Naive thymus-derived CD8-positive, alpha-beta T cell (primary cell): ENCODE measurements around the gene SLC39A11. TPM values are rescaled to one million over a fixed set of nuclear protein-coding genes. Genes with fewer than 3 reads are reported as not detected.

Experiments used
- ATAC-seq, 2 donors: fragments of 150-1000 bp; cut with Tn5 transposase in 1 of 2; sonication (Bioruptor Pico), chemical (Tn5 transposase) in 1 of 2; 1 replicate in 1 of 2; 2 replicates in 1 of 2; pipeline ENCODE4 v1.10.0; 2021; ENCODE audit warnings: mild to moderate bottlenecking in 2 of 2, moderate library complexity in 2 of 2
- POLR2A ChIA-PET: fragments of 350-600 bp; sonication (Branson Sonifier 250); formaldehyde crosslinking; loops from one replicate; lab custom pipeline; 2021; ENCODE audit warnings: antibody characterized with exemption; lab: Charles Lee
- DNase-seq, 10 donors: peaks; one replicate each; pipeline versions ENCODE4 v3.0.0 to v3.0.0-alpha.2; 2020 to 2022
- H3K27ac Mint-ChIP-seq, 10 donors: one replicate each; pipeline ENCODE4 v1.8.0; 2020 to 2022; ENCODE audit warnings: mild to moderate bottlenecking in 10 of 10, mixed read lengths in 10 of 10, moderate library complexity in 4 of 10, inconsistent platforms in 1 of 10
- H3K27me3 Mint-ChIP-seq, 5 donors: one replicate each; pipeline ENCODE4 v1.8.0; 2021 to 2022; ENCODE audit warnings: mixed read lengths in 5 of 5
- H3K36me3 Mint-ChIP-seq, 3 donors: one replicate each; pipeline ENCODE4 v1.8.0; 2020 to 2022; ENCODE audit warnings: mixed read lengths in 3 of 3, mild to moderate bottlenecking in 2 of 3, inconsistent platforms in 1 of 3
- H3K4me1 Mint-ChIP-seq, 4 donors: one replicate each; pipeline ENCODE4 v1.8.0; 2021 to 2022; ENCODE audit warnings: mixed read lengths in 4 of 4
- H3K4me3 Mint-ChIP-seq, 10 donors: one replicate each; pipeline ENCODE4 v1.8.0; 2020 to 2022; ENCODE audit warnings: mild to moderate bottlenecking in 10 of 10, mixed read lengths in 10 of 10, moderate library complexity in 6 of 10, inconsistent platforms in 1 of 10
- H3K9me3 Mint-ChIP-seq, 9 donors: one replicate each; pipeline ENCODE4 v1.8.0; 2020 to 2022; ENCODE audit warnings: mixed read lengths in 9 of 9, mild to moderate bottlenecking in 3 of 9, inconsistent platforms in 1 of 9, moderate library complexity in 1 of 9
- polyA plus RNA-seq, 3 donors: library from polyadenylated mRNA; unstranded; fragments of 300-500 nt; fragmentation: Illumina TruSeq; gene quantifications; one replicate each; pipeline ENCODE4 v1.2.3, GENCODE V29; 2021
- total RNA-seq, 8 experiments: library from RNA in 2 of 8; stranded (reverse) in 2 of 8; gene quantifications; one replicate each; pipeline ENCODE4 v1.2.3 and lab custom pipeline; 2021 to 2026

SLC39A11 gene
- total and polyA plus RNA-seq, 5 experiments from 2014 or later: 6.2 to 14.4 (median 10.3) TPM

DNA sequence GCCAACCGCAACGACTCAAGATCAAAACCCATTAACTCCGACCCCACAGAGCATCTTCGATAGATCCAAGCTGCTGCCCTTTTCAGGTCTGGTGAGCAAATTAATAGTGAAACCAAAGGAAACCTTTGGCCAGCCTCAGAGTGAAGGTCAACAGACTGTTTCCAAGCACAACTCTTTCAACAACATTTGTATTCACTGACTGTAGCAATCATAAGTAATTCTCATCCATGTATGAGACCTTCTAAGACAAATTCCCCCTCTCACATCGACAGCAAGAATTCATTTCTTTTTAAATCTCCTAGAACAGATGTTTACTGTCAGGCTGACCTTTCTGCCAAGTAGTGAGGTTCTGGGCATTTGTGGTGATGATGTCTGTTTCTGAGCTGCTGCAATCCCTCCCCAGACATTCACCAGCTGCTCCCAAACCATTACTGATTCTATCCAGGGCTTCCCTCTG, 64.2 kb downstream of the SLC39A11 start:
- no peak for ATAC-seq
- Mint-ChIP-seq H3K27me3 (no peaks in the 10 kb centered on the region), H3K4me1 (peaks cover 0 to 6% (median 0%) of the 10 kb centered on the region in 4 donors), H3K36me3 (peaks cover 8 to 65% (median 58%) of the 10 kb centered on the region in 3 donors), H3K4me3 (no peak overlapping the region), H3K9me3 (peaks cover 0 to 6% (median 0%) of the 10 kb centered on the region in 9 donors), H3K27ac (no peak overlapping the region)
- POLR2A ChIA-PET: no interaction called here
- DNase-seq: no peak

DNA sequence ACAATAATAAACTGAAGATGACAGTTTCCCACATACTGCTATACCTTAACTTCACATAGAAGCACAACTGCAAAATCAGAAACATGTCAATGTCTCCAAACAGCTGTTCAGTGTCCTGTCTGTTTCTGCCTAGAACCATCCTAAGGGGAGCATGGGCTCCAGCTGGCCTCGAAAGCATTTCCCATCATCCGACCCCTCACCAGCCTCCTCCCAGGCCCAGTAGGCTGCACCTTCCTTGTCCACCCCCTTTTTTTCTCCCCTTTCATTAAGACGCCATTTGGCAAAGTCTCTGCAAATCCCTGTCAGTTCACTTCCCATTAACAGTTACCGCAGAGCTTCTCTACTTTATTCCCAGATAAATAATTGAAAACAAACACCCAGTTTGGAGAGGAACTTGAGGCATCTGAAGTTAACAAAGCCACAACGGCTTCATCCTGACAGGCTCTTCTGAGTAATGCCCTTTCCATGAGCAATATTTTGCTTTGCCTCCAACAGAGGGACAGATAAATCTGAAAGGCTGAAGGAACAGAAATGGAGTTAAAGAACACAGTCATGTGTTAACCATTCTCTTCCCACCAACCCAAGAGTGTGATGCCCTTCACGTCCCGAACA, 65.3 kb downstream of the SLC39A11 start:
- POLR2A ChIA-PET: no interaction called here
- ATAC-seq (no peak), DNase-seq (no peak)
- peaks cover 0 to 6% (median 4%) of the 10 kb centered on the region in 4 donors for H3K4me1 Mint-ChIP-seq
- H3K36me3 Mint-ChIP-seq: peaks cover 11 to 73% (median 64%) of the 10 kb centered on the region in 3 donors
- H3K27me3 Mint-ChIP-seq: no peaks in the 10 kb centered on the region
- no peak overlapping the region for H3K4me3 Mint-ChIP-seq
- H3K27ac Mint-ChIP-seq: no peak overlapping the region
- peaks cover 0 to 12% (median 0%) of the 10 kb centered on the region in 9 donors for H3K9me3 Mint-ChIP-seq

DNA sequence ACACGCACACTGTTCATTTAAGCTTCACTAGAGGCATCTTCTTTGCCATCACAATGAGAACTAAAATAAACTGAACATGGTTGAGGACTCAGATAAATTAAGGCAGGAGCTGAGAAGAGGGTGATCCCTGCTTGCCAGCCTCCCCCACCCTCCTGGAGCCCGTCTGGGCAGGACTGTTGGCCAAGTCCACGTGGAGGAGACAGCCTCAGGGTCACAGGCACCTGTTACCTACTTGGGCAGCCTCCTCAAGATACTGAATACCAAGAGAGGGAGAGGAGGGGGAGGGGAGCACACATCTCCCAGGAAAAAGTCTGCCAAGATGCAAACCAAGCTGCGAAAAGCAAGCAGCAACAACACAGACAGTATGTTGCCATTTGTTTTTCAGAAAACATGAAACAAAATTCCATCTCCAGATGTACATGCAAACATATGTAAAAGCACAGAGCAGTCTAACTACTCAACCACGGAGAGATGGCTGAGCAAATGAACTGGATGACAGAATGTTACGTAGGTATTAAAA, 67.4 kb downstream of the SLC39A11 start:
- Mint-ChIP-seq H3K36me3 (peaks cover 13 to 67% (median 60%) of the 10 kb centered on the region in 3 donors), H3K4me3 (no peak overlapping the region), H3K9me3 (peaks cover 0 to 25% (median 12%) of the 10 kb centered on the region in 9 donors), H3K4me1 (peaks cover 0 to 10% (median 5%) of the 10 kb centered on the region in 4 donors), H3K27me3 (no peaks in the 10 kb centered on the region), H3K27ac (no peak overlapping the region)
- POLR2A ChIA-PET: no interaction called here
- DNase-seq (no peak), ATAC-seq (no peak)

DNA sequence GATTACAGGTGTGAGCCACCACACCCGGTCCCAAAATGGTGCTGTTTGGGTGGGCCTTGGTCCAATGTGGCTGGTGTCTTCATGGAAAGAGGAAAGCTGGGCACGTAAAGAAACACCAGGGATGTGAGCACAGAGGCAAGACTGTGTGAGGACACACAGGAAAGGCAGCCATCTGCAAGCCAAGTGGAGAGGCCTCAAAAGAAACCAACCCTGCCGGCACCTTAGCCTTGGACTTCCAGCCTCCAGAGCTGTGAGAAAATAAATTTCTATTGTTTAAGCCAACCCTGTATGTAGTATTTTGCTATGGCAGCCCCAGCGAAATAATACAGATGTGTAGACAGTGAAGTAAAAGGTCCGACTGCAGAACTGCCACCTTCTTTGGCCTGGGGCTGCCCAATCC, 68.7 kb downstream of the SLC39A11 start:
- H3K4me3 Mint-ChIP-seq: no peak overlapping the region
- H3K9me3 Mint-ChIP-seq: peaks cover 7 to 36% (median 23%) of the 10 kb centered on the region in 9 donors
- ATAC-seq: no peak
- H3K27ac Mint-ChIP-seq: no peak overlapping the region
- peaks cover 20 to 70% (median 56%) of the 10 kb centered on the region in 3 donors for H3K36me3 Mint-ChIP-seq
- no peaks in the 10 kb centered on the region for H3K27me3 Mint-ChIP-seq
- POLR2A ChIA-PET: no interaction called here
- no peak for DNase-seq
- H3K4me1 Mint-ChIP-seq: peaks cover 0 to 10% (median 5%) of the 10 kb centered on the region in 4 donors

DNA sequence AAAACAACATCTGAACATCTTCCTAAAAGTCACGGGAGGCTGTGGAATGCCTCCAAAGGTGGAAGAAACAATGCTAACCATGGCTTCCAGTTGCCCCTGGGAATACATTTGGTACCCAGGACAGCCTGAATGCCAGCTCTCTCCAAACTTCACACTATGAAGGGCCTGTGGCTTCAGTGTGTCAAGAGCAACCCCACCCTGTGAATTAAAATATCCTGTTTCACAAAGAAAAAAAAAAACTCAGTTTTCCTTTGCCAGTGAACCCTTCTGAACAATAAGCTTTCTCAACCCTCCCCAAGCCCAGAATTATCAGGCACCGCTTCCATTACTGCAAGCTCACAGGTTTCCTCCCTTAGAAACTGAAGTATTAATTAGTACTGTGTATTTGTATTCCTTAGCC, 69.8 kb downstream of the SLC39A11 start:
- Mint-ChIP-seq H3K9me3 (peaks cover 10 to 45% (median 29%) of the 10 kb centered on the region in 9 donors), H3K4me3 (peak overlapping the region in 1 of 10 donors; percentile 11), H3K36me3 (peaks cover 28 to 65% (median 45%) of the 10 kb centered on the region in 3 donors), H3K4me1 (peaks cover 0 to 7% (median 5%) of the 10 kb centered on the region in 4 donors), H3K27ac (no peak overlapping the region), H3K27me3 (no peaks in the 10 kb centered on the region)
- ATAC-seq: no peak
- DNase-seq: no peak
- POLR2A ChIA-PET: no interaction called here

DNA sequence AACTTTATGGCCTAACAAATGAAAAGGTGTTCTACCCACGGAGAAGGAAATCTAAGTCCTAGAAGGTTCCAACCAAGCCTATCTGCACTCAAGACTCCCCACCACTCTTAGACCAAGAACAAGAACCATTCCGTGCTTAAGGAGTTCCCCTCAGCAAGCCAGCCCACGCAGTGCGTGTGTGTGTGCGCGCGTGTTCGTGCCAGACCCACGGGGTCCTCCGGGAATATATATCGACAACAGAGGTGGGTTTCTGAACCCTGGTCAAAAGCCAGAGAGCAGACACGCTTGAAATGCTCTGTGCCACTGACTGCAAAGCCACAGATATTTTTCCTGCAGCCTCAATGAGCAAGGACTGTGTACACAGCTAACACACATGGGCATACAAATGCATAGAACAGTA, 70.7 kb downstream of the SLC39A11 start:
- ATAC-seq: no peak
- H3K27me3 Mint-ChIP-seq: no peaks in the 10 kb centered on the region
- H3K9me3 Mint-ChIP-seq: peaks cover 11 to 52% (median 29%) of the 10 kb centered on the region in 9 donors
- H3K36me3 Mint-ChIP-seq: peaks cover 28 to 61% (median 40%) of the 10 kb centered on the region in 3 donors
- no peak overlapping the region for H3K4me3 Mint-ChIP-seq
- POLR2A ChIA-PET: no interaction called here
- H3K4me1 Mint-ChIP-seq: peaks cover 0 to 5% (median 4%) of the 10 kb centered on the region in 4 donors
- H3K27ac Mint-ChIP-seq: peak overlapping the region in 1 of 10 donors; percentile 19
- no peak for DNase-seq

DNA sequence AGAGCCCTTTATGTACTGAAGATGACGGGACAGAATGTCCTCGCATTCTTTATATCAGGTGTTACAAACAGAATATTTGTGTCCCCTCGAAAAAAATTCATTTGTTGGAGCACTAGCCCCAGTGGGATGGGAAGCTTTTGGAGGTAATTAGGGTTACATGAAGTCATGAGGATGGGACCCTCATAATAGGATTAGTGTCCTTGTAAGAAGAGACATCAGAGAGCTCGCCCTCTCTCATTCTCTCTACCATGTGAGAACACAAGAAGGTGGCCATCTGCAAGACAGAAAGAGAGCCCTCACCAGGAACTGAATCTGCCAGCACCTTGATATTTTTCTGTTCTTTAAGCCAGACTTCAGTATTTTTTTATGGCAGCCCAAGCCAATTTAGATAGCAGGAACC, 72.4 kb downstream of the SLC39A11 start:
- Mint-ChIP-seq H3K4me1 (peaks cover 3 to 8% (median 4%) of the 10 kb centered on the region in 4 donors), H3K9me3 (peaks cover 11 to 48% (median 29%) of the 10 kb centered on the region in 9 donors), H3K4me3 (no peak overlapping the region), H3K36me3 (peaks cover 28 to 54% (median 33%) of the 10 kb centered on the region in 3 donors), H3K27ac (no peak overlapping the region), H3K27me3 (no peaks in the 10 kb centered on the region)
- POLR2A ChIA-PET: no interaction called here
- no peak for DNase-seq
- no peak for ATAC-seq

DNA sequence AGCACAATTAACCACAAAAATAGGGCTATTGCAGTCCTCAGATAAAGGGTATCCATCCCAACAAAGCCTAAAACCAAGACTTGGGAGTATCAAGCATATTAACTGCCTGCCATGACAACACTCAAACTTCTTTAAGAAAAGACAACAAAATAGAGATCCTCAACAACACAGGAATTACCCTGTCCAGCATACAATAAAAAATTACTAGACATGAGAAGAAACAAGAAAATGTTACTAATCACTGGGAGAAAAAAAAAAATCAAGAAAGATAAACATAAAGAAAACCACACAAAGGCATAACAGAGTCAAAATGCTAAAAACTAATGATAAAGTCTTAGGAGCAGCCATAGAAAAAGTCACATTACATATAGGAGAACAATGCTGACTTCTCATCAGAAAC, 73.9 kb downstream of the SLC39A11 start:
- Mint-ChIP-seq H3K36me3 (peaks cover 24 to 43% (median 28%) of the 10 kb centered on the region in 3 donors), H3K4me1 (peaks cover 4 to 16% (median 7%) of the 10 kb centered on the region in 4 donors), H3K27ac (no peak overlapping the region), H3K4me3 (no peak overlapping the region), H3K27me3 (no peaks in the 10 kb centered on the region), H3K9me3 (peaks cover 11 to 46% (median 29%) of the 10 kb centered on the region in 9 donors)
- ATAC-seq (no peak), DNase-seq (no peak)
- POLR2A ChIA-PET: no interaction called here

DNA sequence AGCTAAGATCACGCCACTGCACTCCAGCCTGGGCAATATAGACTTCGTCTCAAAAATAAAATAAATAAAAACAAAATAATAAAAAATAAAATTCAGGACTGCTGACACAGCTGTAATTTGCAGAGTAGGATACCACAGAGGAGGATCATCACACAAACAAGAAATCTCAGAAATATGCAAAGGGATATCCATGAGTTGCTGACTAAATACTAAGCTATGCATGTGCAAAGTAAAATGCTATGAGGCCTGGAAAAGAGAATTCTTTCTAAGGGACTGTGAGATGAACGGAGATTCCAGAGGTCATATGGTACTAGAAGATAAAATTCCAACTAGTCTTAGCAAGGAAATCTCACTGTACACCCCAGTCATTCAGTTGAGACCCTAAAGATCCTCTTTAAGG, 74.8 kb downstream of the SLC39A11 start:
- H3K4me1 Mint-ChIP-seq: peaks cover 3 to 16% (median 5%) of the 10 kb centered on the region in 4 donors
- H3K36me3 Mint-ChIP-seq: peaks cover 16 to 36% (median 24%) of the 10 kb centered on the region in 3 donors
- POLR2A ChIA-PET: no interaction called here

DNA sequence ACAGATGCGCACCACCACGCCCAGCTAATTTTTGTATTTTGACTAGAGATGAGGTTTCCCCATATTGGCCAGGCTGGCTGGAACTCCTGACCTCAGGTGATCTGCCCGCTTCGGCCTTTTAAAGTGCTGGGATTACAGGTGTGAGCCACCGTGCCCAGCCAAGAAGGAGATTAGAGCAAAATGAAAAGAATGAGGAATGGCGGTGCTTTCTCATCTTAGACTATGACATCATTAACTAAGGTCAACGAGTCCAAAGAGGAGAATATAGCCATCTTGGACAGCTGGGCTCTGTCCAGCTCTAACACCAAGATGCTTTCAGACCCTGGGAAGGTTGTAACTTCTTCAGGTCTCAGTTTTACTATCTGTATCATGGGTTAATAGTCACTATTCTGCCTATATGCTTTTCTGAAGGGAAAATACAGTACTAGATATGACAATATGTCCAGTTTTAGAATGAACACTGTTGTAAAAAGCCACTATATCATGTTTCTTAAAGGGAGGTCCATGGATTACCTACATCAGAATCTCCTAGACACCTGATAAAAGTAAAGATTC, 76.7 kb downstream of the SLC39A11 start:
- POLR2A ChIA-PET: no interaction called here

More for the DNA sequence above, 74.8 kb downstream of the SLC39A11 start:
- no peak overlapping the region for H3K4me3 Mint-ChIP-seq
- no peaks in the 10 kb centered on the region for H3K27me3 Mint-ChIP-seq
- ATAC-seq: no peak
- peaks cover 11 to 46% (median 29%) of the 10 kb centered on the region in 9 donors for H3K9me3 Mint-ChIP-seq
- H3K27ac Mint-ChIP-seq: no peak overlapping the region
- no peak for DNase-seq

DNA sequence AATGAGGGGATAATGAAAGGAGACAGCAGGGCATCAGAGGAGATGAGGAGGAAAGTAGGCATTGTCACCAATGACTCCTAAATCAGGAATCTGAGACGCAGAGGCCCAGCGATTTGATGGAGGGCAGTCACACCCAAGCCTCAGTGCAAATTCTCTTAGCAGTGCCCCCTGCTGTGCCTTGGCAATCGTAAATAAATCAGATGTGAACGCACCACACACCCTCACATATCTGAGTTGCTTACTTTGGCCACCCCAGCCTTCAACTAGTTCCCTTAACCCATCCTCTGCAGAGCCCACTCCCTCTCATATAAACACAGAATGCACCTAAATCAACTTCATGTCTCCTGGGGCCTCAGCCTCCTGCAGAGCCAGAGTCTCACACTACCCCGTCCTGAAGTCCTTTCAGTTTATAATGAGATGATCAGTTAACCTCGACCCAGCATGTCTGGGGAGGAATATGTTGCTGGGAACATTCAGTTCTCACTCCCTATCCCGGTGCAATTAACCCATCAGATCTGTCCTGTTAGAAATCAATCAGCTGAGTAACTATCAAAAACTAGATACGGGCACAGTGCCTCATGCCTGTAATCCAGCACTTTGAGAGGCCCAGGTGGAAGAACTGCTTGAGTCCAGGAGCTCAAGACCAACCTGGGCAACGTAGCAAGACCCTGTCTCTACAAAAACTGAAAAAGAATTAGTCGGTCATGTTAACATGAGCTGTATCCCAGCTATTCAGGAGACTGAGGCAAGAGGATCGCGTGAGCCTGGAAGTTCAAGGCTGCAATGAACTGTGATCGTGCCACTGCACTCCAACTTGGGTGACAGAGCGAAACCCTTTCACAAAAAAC, 78.4 kb downstream of the SLC39A11 start:
- Mint-ChIP-seq H3K27me3 (no peaks in the 10 kb centered on the region), H3K27ac (peak overlapping the region in 1 of 10 donors; percentile 29), H3K9me3 (peaks cover 5 to 21% (median 11%) of the 10 kb centered on the region in 9 donors), H3K4me1 (peaks cover 12 to 26% (median 15%) of the 10 kb centered on the region in 4 donors), H3K36me3 (peaks cover 4 to 24% (median 10%) of the 10 kb centered on the region in 3 donors), H3K4me3 (no peak overlapping the region)
- POLR2A ChIA-PET: no interaction called here
- no peak for ATAC-seq
- DNase-seq: no peak

More for the DNA sequence above, 76.7 kb downstream of the SLC39A11 start:
- H3K4me1 Mint-ChIP-seq: peaks cover 10 to 23% (median 11%) of the 10 kb centered on the region in 4 donors
- peaks cover 10 to 37% (median 24%) of the 10 kb centered on the region in 9 donors for H3K9me3 Mint-ChIP-seq
- H3K27ac Mint-ChIP-seq: no peak overlapping the region
- DNase-seq: no peak
- peaks cover 4 to 28% (median 16%) of the 10 kb centered on the region in 3 donors for H3K36me3 Mint-ChIP-seq
- no peaks in the 10 kb centered on the region for H3K27me3 Mint-ChIP-seq
- ATAC-seq: no peak
- no peak overlapping the region for H3K4me3 Mint-ChIP-seq

DNA sequence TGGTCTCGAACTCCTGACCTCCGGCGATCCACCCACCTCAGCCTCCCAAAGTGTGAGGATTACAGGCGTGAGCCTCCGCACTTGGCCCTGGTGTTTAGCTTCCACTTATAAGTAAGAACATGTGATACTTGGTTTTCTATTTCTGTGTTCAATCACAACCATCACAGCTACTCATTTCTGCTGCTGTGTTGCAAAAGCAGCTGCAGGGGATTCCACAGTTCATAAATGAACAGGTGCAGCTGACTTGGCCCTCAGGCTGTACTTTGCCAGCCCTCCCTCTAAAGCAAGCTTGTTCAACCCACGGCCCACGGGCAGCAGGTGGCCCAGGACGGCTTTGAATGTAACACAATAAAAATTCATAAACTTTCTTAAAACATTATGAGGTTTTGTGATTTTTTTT, 79.2 kb downstream of the SLC39A11 start:
- Mint-ChIP-seq H3K27ac (no peak overlapping the region), H3K4me3 (no peak overlapping the region), H3K27me3 (no peaks in the 10 kb centered on the region), H3K36me3 (peaks cover 3 to 18% (median 4%) of the 10 kb centered on the region in 3 donors), H3K4me1 (peaks cover 13 to 26% (median 15%) of the 10 kb centered on the region in 4 donors), H3K9me3 (peaks cover 0 to 14% (median 5%) of the 10 kb centered on the region in 9 donors)
- ATAC-seq: no peak
- no peak for DNase-seq
- POLR2A ChIA-PET: no interaction called here
